ENCODE results near the gene PCDH9.

PCDH9 gene

DNA sequence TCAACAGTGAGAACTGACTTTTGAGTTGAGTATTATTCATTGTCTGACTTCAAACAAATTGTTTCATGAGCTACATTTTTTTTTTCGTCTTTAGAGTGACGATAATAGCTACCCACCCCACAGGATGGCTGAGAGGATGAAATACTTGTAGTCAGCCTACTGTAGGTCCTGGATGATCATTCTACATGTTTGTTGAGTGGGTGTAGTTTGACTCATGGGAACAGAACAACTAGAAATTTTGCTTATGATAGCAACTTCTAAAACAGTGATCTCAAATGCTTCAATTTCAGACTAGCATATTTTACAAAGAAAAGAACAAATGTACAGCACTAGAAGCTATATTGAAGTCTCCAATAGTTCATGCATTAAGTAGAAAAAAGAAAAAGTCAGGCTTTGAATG, 651.8 kb downstream of the PCDH9 start:
- Histone ChIP-seq H3K4me1 (ENCODE audit: insufficient read depth, poor library complexity, severe bottlenecking) (no peaks in the 10 kb centered on the region), H3K27ac (ENCODE audit: poor library complexity, severe bottlenecking) (no peak overlapping the region), H3K9me3 (ENCODE audit: severe bottlenecking) (no peaks in the 10 kb centered on the region), H3K4me3 (ENCODE audit: severe bottlenecking) (no peak overlapping the region), H3K36me3 (ENCODE audit: low read depth) (no peaks in the 10 kb centered on the region), H3K27me3 (ENCODE audit: insufficient read depth, poor library complexity, severe bottlenecking) (no peaks in the 10 kb centered on the region)
- no peak for TF ChIP-seq CTCF (IDR thresholded peaks at IDR 0.05; ENCODE audit: poor library complexity, severe bottlenecking)
- no peak for ATAC-seq (ENCODE audit: low read depth)
- no peak for DNase-seq (ENCODE audit: low spot score)

GRCh38 chr13:66577358-66577757, 652.8 kb downstream of the PCDH9 start:
- no peak for ATAC-seq (ENCODE audit: low read depth)
- no peaks in the 10 kb centered on the region for H3K4me1 ChIP-seq (ENCODE audit: insufficient read depth, poor library complexity, severe bottlenecking)
- TF ChIP-seq CTCF (IDR thresholded peaks at IDR 0.05; ENCODE audit: poor library complexity, severe bottlenecking): no peak
- no peak for DNase-seq (ENCODE audit: low spot score)
- H3K4me3 ChIP-seq (ENCODE audit: severe bottlenecking): no peak overlapping the region
- no peak overlapping the region for H3K27ac ChIP-seq (ENCODE audit: poor library complexity, severe bottlenecking)
- H3K36me3 ChIP-seq (ENCODE audit: low read depth): no peaks in the 10 kb centered on the region
- H3K9me3 ChIP-seq (ENCODE audit: severe bottlenecking): no peaks in the 10 kb centered on the region
- no peaks in the 10 kb centered on the region for H3K27me3 ChIP-seq (ENCODE audit: insufficient read depth, poor library complexity, severe bottlenecking)

DNA sequence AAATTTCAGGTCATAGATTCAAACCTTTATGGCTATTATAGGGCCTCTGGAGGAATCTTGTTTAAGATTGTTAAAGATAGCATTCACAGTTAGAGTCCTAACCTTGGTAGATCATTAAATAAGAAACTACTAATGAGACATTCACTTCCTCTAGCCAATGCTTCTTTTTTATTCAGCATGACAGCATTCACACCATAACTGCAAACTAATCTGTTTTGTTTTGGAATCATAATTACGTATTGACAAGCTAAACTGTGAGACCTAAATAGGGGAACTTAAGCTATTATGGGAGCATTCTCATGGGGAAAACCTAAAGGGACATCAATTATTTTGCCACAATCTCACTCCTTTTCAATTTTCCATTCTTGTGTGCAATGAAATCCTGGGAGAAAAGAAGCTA, 653.8 kb downstream of the PCDH9 start:
- no peak for TF ChIP-seq CTCF (IDR thresholded peaks at IDR 0.05; ENCODE audit: poor library complexity, severe bottlenecking)
- ATAC-seq (ENCODE audit: low read depth): no peak
- no peak for DNase-seq (ENCODE audit: low spot score)

DNA sequence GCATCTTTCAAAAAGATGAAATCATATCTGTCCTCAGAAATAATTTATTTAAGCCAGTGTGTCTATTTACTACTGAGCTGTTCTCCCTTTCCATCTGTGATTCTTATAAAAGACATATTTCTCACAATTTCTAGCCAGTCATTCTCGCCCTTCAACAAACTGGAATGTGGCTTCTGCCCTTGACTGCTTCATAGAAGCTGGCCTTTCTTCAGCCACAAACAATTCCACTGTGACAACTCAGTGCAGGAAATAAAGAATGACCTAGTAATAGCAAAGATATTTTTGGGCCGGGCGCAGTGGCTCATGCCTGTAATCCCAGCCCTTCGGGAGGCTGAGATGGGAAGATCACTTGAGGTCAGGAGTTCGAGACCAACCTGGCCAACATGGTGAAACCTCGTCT, 655.5 kb downstream of the PCDH9 start:
- no peak for TF ChIP-seq CTCF (IDR thresholded peaks at IDR 0.05; ENCODE audit: poor library complexity, severe bottlenecking)
- no peak overlapping the region for H3K4me3 ChIP-seq (ENCODE audit: severe bottlenecking)
- DNase-seq (ENCODE audit: low spot score): no peak
- no peaks in the 10 kb centered on the region for H3K9me3 ChIP-seq (ENCODE audit: severe bottlenecking)
- no peak for ATAC-seq (ENCODE audit: low read depth)
- no peak overlapping the region for H3K27ac ChIP-seq (ENCODE audit: poor library complexity, severe bottlenecking)
- H3K27me3 ChIP-seq (ENCODE audit: insufficient read depth, poor library complexity, severe bottlenecking): no peaks in the 10 kb centered on the region
- H3K36me3 ChIP-seq (ENCODE audit: low read depth): no peaks in the 10 kb centered on the region
- no peaks in the 10 kb centered on the region for H3K4me1 ChIP-seq (ENCODE audit: insufficient read depth, poor library complexity, severe bottlenecking)

More for the DNA sequence above, 653.8 kb downstream of the PCDH9 start:
- Histone ChIP-seq H3K27ac (ENCODE audit: poor library complexity, severe bottlenecking) (no peak overlapping the region), H3K36me3 (ENCODE audit: low read depth) (no peaks in the 10 kb centered on the region), H3K27me3 (ENCODE audit: insufficient read depth, poor library complexity, severe bottlenecking) (no peaks in the 10 kb centered on the region), H3K4me1 (ENCODE audit: insufficient read depth, poor library complexity, severe bottlenecking) (no peaks in the 10 kb centered on the region), H3K4me3 (ENCODE audit: severe bottlenecking) (no peak overlapping the region), H3K9me3 (ENCODE audit: severe bottlenecking) (no peaks in the 10 kb centered on the region)

DNA sequence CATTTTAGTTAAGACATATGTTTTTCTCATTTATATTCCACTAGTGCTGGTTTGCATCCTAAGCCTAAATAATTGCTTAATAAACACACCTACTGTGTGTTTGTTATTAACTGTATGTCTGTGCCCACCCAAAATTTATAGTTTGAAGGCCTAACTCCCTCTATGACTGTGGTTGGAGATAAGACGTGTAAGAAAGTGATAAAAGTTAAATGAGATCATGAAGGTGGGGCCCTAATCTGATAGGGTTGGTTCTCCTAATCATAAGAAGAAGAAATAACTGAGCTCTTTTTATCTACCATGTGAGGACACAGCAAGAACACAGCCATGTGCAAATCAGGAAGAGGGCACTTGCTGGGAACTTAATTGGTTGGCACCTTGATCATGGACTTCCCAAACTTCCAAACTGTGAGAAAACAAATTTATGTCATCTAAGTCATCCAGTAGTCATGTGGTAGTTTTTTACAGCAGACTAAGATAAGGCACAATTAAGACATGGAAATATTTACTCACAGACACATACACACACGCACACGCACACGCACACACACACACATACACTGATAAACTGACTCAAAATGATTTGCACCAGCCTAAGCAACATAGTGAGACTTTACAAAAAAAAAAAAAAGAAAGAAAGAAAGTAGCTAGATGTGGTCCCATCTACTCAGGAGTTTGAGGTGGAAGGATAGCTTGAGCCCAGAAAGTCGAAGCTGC, 662.1 kb downstream of the PCDH9 start:
- no peak for TF ChIP-seq CTCF (IDR thresholded peaks at IDR 0.05; ENCODE audit: poor library complexity, severe bottlenecking)
- Histone ChIP-seq H3K9me3 (ENCODE audit: severe bottlenecking) (no peaks in the 10 kb centered on the region), H3K27ac (ENCODE audit: poor library complexity, severe bottlenecking) (no peak overlapping the region), H3K36me3 (ENCODE audit: low read depth) (no peaks in the 10 kb centered on the region), H3K27me3 (ENCODE audit: insufficient read depth, poor library complexity, severe bottlenecking) (no peaks in the 10 kb centered on the region), H3K4me3 (ENCODE audit: severe bottlenecking) (no peak overlapping the region), H3K4me1 (ENCODE audit: insufficient read depth, poor library complexity, severe bottlenecking) (no peaks in the 10 kb centered on the region)
- no peak for DNase-seq (ENCODE audit: low spot score)
- ATAC-seq (ENCODE audit: low read depth): no peak
